ENCODE data around the gene DGKA.

Gene DGKA

DNA sequence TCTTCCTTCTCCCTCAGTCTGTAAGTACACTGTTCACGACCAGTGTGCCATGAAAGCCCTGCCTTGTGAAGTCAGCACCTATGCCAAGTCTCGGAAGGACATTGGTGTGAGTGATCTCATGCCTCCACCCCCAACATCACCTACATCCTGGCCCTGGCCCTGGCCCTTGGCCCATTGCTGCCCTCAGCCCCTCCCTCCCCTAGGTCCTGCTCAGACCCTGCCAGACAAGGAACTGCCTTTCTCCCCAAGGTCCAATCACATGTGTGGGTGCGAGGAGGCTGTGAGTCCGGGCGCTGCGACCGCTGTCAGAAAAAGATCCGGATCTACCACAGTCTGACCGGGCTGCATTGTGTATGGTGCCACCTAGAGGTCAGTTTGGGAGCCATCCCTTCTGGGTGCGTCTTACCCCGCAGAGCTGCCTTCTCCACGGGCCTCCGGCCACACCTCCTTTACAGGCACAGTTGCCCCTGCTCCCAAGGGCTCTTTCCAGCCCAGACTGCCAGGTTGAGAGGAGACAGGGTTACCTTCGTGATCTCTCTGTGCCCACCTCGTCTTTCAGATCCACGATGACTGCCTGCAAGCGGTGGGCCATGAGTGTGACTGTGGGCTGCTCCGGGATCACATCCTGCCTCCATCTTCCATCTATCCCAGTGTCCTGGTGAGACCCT is 9.2 kb downstream of the DGKA start:
- DNase-seq (ENCODE audit: low read depth, low spot score) = peak; percentile 71
- Histone ChIP-seq H3K9ac (ENCODE audit: insufficient read length, low read depth) (peak overlapping the region; percentile 57), H3K9me3 (ENCODE audit: insufficient read depth, low read length) (no peaks in the 10 kb centered on the region), H3K4me3 (ENCODE audit: insufficient read length, low read depth) (no peak overlapping the region), H3K36me3 (ENCODE audit: insufficient read depth, insufficient read length, low read length) (peaks cover 63% of the 10 kb centered on the region), H3K4me1 (ENCODE audit: insufficient read depth, insufficient read length) (peaks cover 6% of the 10 kb centered on the region), H3K27me3 (ENCODE audit: insufficient read depth, insufficient read length) (peaks cover 7% of the 10 kb centered on the region)
- no peak for TF ChIP-seq YY1 (IDR thresholded peaks at IDR 0.05; ENCODE audit: insufficient read depth, insufficient read length)
- TF ChIP-seq SUZ12 (IDR thresholded peaks at IDR 0.05; ENCODE audit: extremely low read depth, insufficient read depth, insufficient read length) = no peak
- no peak for TF ChIP-seq ZNF274 (IDR thresholded peaks at IDR 0.05; ENCODE audit: low read depth, low read length)

DNA sequence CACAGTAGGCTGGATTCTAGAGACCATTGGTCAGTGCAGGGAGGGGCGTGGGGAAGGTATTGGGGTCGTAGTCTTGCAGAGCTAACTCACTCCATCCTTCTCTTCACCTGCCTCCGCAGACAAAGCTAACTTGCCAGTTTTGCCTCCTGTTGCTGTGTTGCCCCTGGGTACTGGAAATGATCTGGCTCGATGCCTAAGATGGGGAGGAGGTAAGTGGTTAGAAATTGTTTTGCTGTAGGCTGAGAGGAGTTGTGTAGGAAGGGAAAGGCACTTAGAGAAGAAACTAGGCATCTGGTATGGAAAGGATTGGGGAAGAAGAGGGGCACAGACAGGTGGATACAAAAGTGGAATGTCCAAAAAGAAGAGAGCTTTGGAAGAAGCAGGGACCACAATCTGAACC is 11.1 kb downstream of the DGKA start:
- peaks cover 7% of the 10 kb centered on the region for H3K27me3 ChIP-seq (ENCODE audit: insufficient read depth, insufficient read length)
- H3K4me3 ChIP-seq (ENCODE audit: insufficient read length, low read depth) = no peak overlapping the region
- no peaks in the 10 kb centered on the region for H3K9me3 ChIP-seq (ENCODE audit: insufficient read depth, low read length)
- H3K9ac ChIP-seq (ENCODE audit: insufficient read length, low read depth) = no peak overlapping the region
- TF ChIP-seq SUZ12 (IDR thresholded peaks at IDR 0.05; ENCODE audit: extremely low read depth, insufficient read depth, insufficient read length) (no peak), YY1 (IDR thresholded peaks at IDR 0.05; ENCODE audit: insufficient read depth, insufficient read length) (no peak), ZNF274 (IDR thresholded peaks at IDR 0.05; ENCODE audit: low read depth, low read length) (no peak)
- H3K36me3 ChIP-seq (ENCODE audit: insufficient read depth, insufficient read length, low read length) = peaks cover 61% of the 10 kb centered on the region
- H3K4me1 ChIP-seq (ENCODE audit: insufficient read depth, insufficient read length) = peaks cover 6% of the 10 kb centered on the region
- DNase-seq (ENCODE audit: low read depth, low spot score) = no peak

DNA sequence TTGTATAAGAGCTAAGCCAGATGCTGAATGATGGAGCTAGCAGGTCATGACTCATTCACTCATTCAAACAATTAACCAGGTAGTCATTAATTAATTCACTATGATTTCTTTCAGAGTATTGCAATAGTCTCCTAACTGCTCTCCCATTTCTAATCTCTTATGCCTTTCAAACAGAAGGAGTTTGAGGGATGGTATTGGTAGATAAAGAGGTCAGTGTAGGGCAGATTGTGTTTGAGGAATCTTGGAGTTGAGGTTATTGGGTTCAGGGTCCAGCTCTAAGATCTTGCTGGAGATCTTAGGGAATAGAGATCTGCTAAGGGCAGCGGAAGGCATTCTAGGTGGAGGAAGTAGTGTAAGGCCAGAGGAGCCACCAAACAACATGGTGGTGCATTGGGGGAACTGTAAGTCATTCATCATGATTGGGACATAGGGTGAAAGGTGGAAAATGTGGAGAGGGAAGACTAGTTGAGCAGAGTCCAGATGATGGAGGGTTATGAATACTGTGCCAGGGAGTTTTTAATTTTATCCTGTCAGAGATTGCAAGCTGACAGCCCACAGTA is 11.7 kb downstream of the DGKA start:
- DNase-seq (ENCODE audit: low read depth, low spot score) = no peak
- Histone ChIP-seq H3K4me1 (ENCODE audit: insufficient read depth, insufficient read length) (peaks cover 6% of the 10 kb centered on the region), H3K9me3 (ENCODE audit: insufficient read depth, low read length) (no peaks in the 10 kb centered on the region), H3K9ac (ENCODE audit: insufficient read length, low read depth) (no peak overlapping the region), H3K4me3 (ENCODE audit: insufficient read length, low read depth) (no peak overlapping the region), H3K36me3 (ENCODE audit: insufficient read depth, insufficient read length, low read length) (peaks cover 56% of the 10 kb centered on the region), H3K27me3 (ENCODE audit: insufficient read depth, insufficient read length) (peaks cover 7% of the 10 kb centered on the region)
- TF ChIP-seq YY1 (IDR thresholded peaks at IDR 0.05; ENCODE audit: insufficient read depth, insufficient read length) (no peak), ZNF274 (IDR thresholded peaks at IDR 0.05; ENCODE audit: low read depth, low read length) (no peak), SUZ12 (IDR thresholded peaks at IDR 0.05; ENCODE audit: extremely low read depth, insufficient read depth, insufficient read length) (no peak)

DNA sequence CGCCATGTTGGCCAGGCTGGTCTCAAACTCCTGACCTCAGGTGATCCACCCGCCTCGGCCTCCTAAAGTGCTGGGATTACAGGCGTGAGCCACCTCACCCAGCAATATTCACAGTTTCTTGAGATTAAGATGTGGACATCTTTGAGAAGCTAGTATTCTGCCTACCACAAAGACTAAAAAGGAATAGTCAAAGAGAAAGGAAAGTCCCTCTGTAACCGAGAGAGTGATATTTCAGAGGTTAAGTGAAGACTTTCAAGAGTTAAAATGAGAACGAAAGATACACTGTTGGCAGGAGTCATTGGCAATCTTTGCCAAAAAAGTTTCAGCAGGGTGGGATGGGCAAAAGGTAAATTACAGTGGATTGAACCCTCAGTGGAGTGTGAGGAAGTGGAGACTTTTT is 15.6 kb downstream of the DGKA start:
- Histone ChIP-seq H3K27me3 (ENCODE audit: insufficient read depth, insufficient read length) (no peaks in the 10 kb centered on the region), H3K36me3 (ENCODE audit: insufficient read depth, insufficient read length, low read length) (peaks cover 35% of the 10 kb centered on the region), H3K9me3 (ENCODE audit: insufficient read depth, low read length) (no peaks in the 10 kb centered on the region), H3K9ac (ENCODE audit: insufficient read length, low read depth) (no peak overlapping the region), H3K4me3 (ENCODE audit: insufficient read length, low read depth) (no peak overlapping the region), H3K4me1 (ENCODE audit: insufficient read depth, insufficient read length) (no peaks in the 10 kb centered on the region)
- TF ChIP-seq YY1 (IDR thresholded peaks at IDR 0.05; ENCODE audit: insufficient read depth, insufficient read length) (no peak), ZNF274 (IDR thresholded peaks at IDR 0.05; ENCODE audit: low read depth, low read length) (no peak), SUZ12 (IDR thresholded peaks at IDR 0.05; ENCODE audit: extremely low read depth, insufficient read depth, insufficient read length) (no peak)
- DNase-seq (ENCODE audit: low read depth, low spot score) = no peak

DNA sequence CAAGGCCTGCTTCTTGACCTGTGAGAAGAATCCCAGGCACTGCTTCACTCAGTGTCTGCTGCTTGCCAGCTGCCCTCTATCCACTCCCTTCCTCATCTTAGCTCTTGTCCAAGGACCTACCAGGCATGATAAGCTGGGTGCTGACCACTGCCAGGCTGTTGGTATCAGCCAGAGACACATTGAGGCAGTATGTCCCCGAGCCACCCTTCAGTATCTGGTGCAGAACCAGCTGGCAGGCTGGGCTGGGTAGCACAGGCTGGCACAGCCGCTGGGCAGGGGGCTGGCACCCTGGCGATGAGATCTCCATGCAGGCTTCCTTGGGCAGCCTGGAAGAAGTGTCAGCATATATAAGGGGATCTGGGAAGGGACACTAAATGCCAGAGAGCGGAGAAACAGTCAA is 24.4 kb downstream of the DGKA start:
- Histone ChIP-seq H3K9me3 (ENCODE audit: insufficient read depth, low read length) (no peaks in the 10 kb centered on the region), H3K4me1 (ENCODE audit: insufficient read depth, insufficient read length) (peaks cover 3% of the 10 kb centered on the region), H3K27me3 (ENCODE audit: insufficient read depth, insufficient read length) (no peaks in the 10 kb centered on the region), H3K4me3 (ENCODE audit: insufficient read length, low read depth) (no peak overlapping the region), H3K9ac (ENCODE audit: insufficient read length, low read depth) (no peak overlapping the region), H3K36me3 (ENCODE audit: insufficient read depth, insufficient read length, low read length) (peaks cover 57% of the 10 kb centered on the region)
- no peak for DNase-seq (ENCODE audit: low read depth, low spot score)
- TF ChIP-seq ZNF274 (IDR thresholded peaks at IDR 0.05; ENCODE audit: low read depth, low read length) (no peak), SUZ12 (IDR thresholded peaks at IDR 0.05; ENCODE audit: extremely low read depth, insufficient read depth, insufficient read length) (no peak), YY1 (IDR thresholded peaks at IDR 0.05; ENCODE audit: insufficient read depth, insufficient read length) (no peak)

DNA sequence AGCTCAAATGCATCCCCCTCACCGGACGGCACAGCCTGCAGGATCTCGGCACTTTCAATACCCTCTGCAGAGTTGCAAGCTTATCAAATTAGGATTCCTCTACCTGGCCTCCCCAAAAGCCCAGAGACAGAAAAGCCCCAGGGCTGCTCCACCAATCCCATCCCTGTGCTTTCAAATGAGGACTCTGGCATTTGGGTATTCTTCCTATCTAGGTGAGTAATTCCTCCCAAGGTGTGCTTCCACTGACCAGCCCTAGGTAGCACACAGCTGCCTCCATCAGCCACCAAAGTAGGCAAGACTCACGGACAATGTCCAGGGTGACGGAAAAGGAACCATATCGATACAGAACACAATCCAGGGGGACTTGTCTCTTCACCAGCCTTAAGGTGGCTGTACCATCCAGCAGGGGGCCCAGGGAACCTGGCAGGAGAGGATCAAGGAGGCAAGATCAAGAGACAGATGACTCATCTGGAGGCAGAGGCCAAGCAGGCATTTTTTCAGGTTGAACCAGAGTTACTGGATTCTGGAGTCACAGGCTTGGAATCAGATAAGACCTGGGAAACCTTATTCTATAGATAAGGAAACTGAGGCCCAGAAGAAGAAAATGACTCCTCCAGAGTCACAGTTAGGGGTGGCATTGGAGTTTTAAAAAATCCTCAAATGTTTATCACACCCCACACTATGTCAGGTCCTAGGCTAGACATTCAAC is 25.0 kb downstream of the DGKA start:
- Histone ChIP-seq H3K4me3 (ENCODE audit: insufficient read length, low read depth) (no peak overlapping the region), H3K9me3 (ENCODE audit: insufficient read depth, low read length) (no peaks in the 10 kb centered on the region), H3K27me3 (ENCODE audit: insufficient read depth, insufficient read length) (no peaks in the 10 kb centered on the region), H3K9ac (ENCODE audit: insufficient read length, low read depth) (no peak overlapping the region), H3K4me1 (ENCODE audit: insufficient read depth, insufficient read length) (peaks cover 3% of the 10 kb centered on the region), H3K36me3 (ENCODE audit: insufficient read depth, insufficient read length, low read length) (peaks cover 57% of the 10 kb centered on the region)
- TF ChIP-seq YY1 (IDR thresholded peaks at IDR 0.05; ENCODE audit: insufficient read depth, insufficient read length) (no peak), SUZ12 (IDR thresholded peaks at IDR 0.05; ENCODE audit: extremely low read depth, insufficient read depth, insufficient read length) (no peak), ZNF274 (IDR thresholded peaks at IDR 0.05; ENCODE audit: low read depth, low read length) (no peak)
- DNase-seq (ENCODE audit: low read depth, low spot score) = no peak

Data from NT2/D1 (cell line).